ENCODE results near the gene DLG2.

DNA sequence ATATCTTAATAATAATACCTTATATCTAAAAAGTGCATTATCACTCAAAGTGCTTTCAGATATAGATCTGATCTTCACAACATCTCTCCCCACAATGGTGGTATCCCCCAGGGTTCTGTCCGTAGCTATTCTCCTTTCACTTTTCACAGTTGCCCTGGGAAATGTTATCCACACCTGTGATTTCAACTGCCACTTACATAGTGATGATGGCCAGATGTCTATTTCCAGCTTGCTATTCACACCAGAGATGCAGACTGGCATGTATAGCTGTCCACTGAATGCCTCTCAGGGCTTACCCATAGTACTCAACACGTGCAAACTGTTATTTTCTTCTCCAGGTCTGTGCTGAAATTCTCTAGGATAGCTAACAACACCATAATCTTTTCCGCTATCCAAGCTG lies 724.7 kb downstream of the DLG2 start:
- TF ChIP-seq, protein P1, sequence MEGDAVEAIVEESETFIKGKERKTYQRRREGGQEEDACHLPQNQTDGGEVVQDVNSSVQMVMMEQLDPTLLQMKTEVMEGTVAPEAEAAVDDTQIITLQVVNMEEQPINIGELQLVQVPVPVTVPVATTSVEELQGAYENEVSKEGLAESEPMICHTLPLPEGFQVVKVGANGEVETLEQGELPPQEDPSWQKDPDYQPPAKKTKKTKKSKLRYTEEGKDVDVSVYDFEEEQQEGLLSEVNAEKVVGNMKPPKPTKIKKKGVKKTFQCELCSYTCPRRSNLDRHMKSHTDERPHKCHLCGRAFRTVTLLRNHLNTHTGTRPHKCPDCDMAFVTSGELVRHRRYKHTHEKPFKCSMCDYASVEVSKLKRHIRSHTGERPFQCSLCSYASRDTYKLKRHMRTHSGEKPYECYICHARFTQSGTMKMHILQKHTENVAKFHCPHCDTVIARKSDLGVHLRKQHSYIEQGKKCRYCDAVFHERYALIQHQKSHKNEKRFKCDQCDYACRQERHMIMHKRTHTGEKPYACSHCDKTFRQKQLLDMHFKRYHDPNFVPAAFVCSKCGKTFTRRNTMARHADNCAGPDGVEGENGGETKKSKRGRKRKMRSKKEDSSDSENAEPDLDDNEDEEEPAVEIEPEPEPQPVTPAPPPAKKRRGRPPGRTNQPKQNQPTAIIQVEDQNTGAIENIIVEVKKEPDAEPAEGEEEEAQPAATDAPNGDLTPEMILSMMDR (IDR thresholded peaks at IDR 0.05; ENCODE audit: low read length) = no peak
- TF ChIP-seq EZH2 (optimal IDR thresholded peaks at IDR 0.05; ENCODE audit: low read depth, low read length) = no peak
- no peak for TF ChIP-seq EZH2phosphoT487 (IDR thresholded peaks at IDR 0.05; ENCODE audit: low read length)

Data from MM.1S (cell line).